Prostate gland (tissue), 2 donors: ENCODE results near the gene TGFBR3.

Source experiments
- CTCF ChIP-seq, 4 experiments: fragments of 200-600 bp in 2 of 4; fragments of 450-650 bp in 2 of 4; sonication (generic) in 2 of 4; IDR thresholded peaks; 1 replicate in 3 of 4; 2 replicates in 1 of 4; pipeline ENCODE4 v1.5.1; 2016 to 2019; ENCODE audit warnings: antibody characterized with exemption in 4 of 4, mild to moderate bottlenecking in 2 of 4, moderate library complexity in 2 of 4
- POLR2A ChIP-seq: fragments of 450-650 bp; IDR thresholded peaks from one replicate; pipeline ENCODE4 v1.6.1; 2016; ENCODE audit warnings: antibody characterized with exemption, mild to moderate bottlenecking
- POLR2AphosphoS5 ChIP-seq: sonication (generic); formaldehyde crosslinking; IDR thresholded peaks from one replicate; pipeline ENCODE4 v1.6.1; 2017; ENCODE audit warnings: antibody characterized with exemption

GRCh38 chr1:91895832-91896556 is 10.0 kb upstream of the TGFBR3 start:
- no peak for TF ChIP-seq CTCF (IDR thresholded peaks at IDR 0.05)
- no peak for TF ChIP-seq POLR2AphosphoS5
- TF ChIP-seq POLR2A, result no peak
